ENCODE data around the gene IPO13.

DNA sequence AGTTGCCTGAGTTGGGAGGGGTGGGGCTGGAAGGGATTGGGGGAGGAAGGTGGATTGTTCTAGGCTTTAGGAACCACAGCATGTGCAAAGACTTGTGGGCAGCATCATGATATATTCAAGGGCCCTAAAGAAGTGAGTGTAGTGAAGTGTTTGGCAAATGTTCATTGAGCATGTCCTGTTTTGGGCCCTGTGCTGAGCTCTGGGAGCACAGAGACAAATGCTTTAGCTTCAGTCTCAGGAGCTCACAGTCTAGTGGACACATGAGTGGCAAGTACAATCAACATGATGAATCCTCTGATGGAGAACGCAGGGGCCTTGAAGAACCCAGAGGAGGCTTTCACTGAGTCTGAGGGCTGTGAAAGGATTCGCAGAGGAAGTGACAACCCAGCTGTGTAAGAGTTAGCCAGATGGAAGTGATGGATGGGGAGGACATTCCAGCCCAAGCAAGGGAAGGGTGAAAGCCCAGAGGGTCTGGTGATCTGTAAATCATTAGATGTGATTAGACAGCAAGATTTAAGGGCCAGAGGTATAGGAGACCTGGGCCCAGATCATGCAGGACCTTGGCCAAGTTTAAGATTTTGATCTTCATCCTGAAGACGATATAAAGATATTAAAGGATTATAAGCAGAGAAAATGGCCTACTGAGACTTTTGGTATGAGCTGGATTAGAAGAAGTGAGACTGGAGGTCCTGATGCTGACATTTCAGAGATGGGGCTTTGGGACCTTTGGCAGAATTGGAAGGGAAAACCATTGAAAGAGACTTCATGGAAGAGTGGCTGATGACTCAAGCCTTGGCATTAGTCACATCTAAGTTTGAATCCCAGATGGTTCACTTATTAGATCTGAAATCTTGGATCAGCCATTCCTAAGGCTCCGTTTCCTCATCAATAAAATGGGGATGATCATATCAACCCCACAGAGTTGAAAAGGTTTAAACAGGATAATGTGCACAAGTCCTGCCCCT lies 4.6 kb downstream of the IPO13 start:
- TF ChIP-seq SMC3 (IDR thresholded peaks at IDR 0.05; ENCODE audit: low read depth, low read length) = no peak
- TF ChIP-seq POLR2AphosphoS5 (IDR thresholded peaks at IDR 0.05; ENCODE audit: low read depth, low read length) = no peak
- TF ChIP-seq, protein P1, sequence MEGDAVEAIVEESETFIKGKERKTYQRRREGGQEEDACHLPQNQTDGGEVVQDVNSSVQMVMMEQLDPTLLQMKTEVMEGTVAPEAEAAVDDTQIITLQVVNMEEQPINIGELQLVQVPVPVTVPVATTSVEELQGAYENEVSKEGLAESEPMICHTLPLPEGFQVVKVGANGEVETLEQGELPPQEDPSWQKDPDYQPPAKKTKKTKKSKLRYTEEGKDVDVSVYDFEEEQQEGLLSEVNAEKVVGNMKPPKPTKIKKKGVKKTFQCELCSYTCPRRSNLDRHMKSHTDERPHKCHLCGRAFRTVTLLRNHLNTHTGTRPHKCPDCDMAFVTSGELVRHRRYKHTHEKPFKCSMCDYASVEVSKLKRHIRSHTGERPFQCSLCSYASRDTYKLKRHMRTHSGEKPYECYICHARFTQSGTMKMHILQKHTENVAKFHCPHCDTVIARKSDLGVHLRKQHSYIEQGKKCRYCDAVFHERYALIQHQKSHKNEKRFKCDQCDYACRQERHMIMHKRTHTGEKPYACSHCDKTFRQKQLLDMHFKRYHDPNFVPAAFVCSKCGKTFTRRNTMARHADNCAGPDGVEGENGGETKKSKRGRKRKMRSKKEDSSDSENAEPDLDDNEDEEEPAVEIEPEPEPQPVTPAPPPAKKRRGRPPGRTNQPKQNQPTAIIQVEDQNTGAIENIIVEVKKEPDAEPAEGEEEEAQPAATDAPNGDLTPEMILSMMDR (IDR thresholded peaks at IDR 0.05) = no peak
- TF ChIP-seq EZH2phosphoT487 (IDR thresholded peaks at IDR 0.05; ENCODE audit: borderline replicate concordance, low read depth) = no peak
- TF ChIP-seq, protein P2, sequence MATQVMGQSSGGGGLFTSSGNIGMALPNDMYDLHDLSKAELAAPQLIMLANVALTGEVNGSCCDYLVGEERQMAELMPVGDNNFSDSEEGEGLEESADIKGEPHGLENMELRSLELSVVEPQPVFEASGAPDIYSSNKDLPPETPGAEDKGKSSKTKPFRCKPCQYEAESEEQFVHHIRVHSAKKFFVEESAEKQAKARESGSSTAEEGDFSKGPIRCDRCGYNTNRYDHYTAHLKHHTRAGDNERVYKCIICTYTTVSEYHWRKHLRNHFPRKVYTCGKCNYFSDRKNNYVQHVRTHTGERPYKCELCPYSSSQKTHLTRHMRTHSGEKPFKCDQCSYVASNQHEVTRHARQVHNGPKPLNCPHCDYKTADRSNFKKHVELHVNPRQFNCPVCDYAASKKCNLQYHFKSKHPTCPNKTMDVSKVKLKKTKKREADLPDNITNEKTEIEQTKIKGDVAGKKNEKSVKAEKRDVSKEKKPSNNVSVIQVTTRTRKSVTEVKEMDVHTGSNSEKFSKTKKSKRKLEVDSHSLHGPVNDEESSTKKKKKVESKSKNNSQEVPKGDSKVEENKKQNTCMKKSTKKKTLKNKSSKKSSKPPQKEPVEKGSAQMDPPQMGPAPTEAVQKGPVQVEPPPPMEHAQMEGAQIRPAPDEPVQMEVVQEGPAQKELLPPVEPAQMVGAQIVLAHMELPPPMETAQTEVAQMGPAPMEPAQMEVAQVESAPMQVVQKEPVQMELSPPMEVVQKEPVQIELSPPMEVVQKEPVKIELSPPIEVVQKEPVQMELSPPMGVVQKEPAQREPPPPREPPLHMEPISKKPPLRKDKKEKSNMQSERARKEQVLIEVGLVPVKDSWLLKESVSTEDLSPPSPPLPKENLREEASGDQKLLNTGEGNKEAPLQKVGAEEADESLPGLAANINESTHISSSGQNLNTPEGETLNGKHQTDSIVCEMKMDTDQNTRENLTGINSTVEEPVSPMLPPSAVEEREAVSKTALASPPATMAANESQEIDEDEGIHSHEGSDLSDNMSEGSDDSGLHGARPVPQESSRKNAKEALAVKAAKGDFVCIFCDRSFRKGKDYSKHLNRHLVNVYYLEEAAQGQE (IDR thresholded peaks at IDR 0.05; ENCODE audit: low read depth, low read length) = no peak
- TF ChIP-seq SIN3A (IDR thresholded peaks at IDR 0.05; ENCODE audit: borderline replicate concordance, low read depth, low read length) = no peak
- no peak for TF ChIP-seq EP300 (IDR thresholded peaks at IDR 0.05; ENCODE audit: borderline replicate concordance in 1 of 2, low read depth in 1 of 2, low read length in 1 of 2)
- TF ChIP-seq MXI1 (IDR thresholded peaks at IDR 0.05; ENCODE audit: low read depth, low read length) = no peak
- TF ChIP-seq RFX5 (IDR thresholded peaks at IDR 0.05; ENCODE audit: low read length) = no peak

Data from SK-N-SH (cell line).